ACHN (cell line): ENCODE measurements around the gene KRT9.
"Not testable (repeated sequence)": the region's sequence is repeated elsewhere in the genome, so short reads cannot be mapped to it uniquely, and the experiment has no call there.

Source experiments
- DNase-seq: peaks from one replicate; pipeline ENCODE4 v3.0.0-alpha.2; 2015
- in situ Hi-C: cut with HindIII; loops from 2 replicates; pipeline ENCODE4 v1.10.0; 2017; ENCODE audit warnings: low sequenced_read_pairs, low pct_ligation_motif_present, low pct_unique_long_range_greater_than_20kb

Gene KRT9

GRCh38 chr17:41571561-41572434 is at the start of gene KRT9:
KRT9 (minus strand) TSS chr17:41572059; CDS start chr17:41571992, 67 bp downstream.
- no peak for DNase-seq
- in situ Hi-C loops: no loop called here

GRCh38 chr17:41621435-41621817 is 49.6 kb upstream of the KRT9 start:
- in situ Hi-C loops, DNase-seq: not testable (repeated sequence)

- no peak for DNase-seq
- in situ Hi-C loops: no loop called here
These were observed 49.0 kb upstream of the KRT9 start for GRCh38 chr17:41620583-41621434.

GRCh38 chr17:41619927-41620582 is 48.2 kb upstream of the KRT9 start:
- DNase-seq, in situ Hi-C loops: not testable (repeated sequence)

- DNase-seq: no peak
- in situ Hi-C loops: no loop called here
These were observed 47.4 kb upstream of the KRT9 start for GRCh38 chr17:41619036-41619926.

GRCh38 chr17:41618341-41619035 is 46.6 kb upstream of the KRT9 start:
- no peak for DNase-seq
- in situ Hi-C loops: no loop called here

GRCh38 chr17:41617698-41618097 is 45.8 kb upstream of the KRT9 start:
- in situ Hi-C loops: no loop called here
- no peak for DNase-seq

- in situ Hi-C loops: no loop called here
- DNase-seq: no peak
These were observed 45.3 kb upstream of the KRT9 start for GRCh38 chr17:41617136-41617535.

- in situ Hi-C loops: not testable (repeated sequence)
These were observed 44.6 kb upstream of the KRT9 start for GRCh38 chr17:41616486-41616885.

GRCh38 chr17:41615454-41615853 is 43.6 kb upstream of the KRT9 start:
- in situ Hi-C loops: no loop called here
- DNase-seq: no peak

More at GRCh38 chr17:41616486-41616885, 44.6 kb upstream of the KRT9 start:
- DNase-seq: not testable (repeated sequence)

- in situ Hi-C loops: not testable (repeated sequence)
These were observed 42.9 kb upstream of the KRT9 start for GRCh38 chr17:41614767-41615166.

GRCh38 chr17:41614098-41614497 is 42.2 kb upstream of the KRT9 start:
- in situ Hi-C loops: no loop called here

More at GRCh38 chr17:41614767-41615166, 42.9 kb upstream of the KRT9 start:
- DNase-seq: not testable (repeated sequence)

GRCh38 chr17:41613277-41614082 is 41.6 kb upstream of the KRT9 start:
- no peak for DNase-seq
- in situ Hi-C loops: no loop called here

More at GRCh38 chr17:41614098-41614497, 42.2 kb upstream of the KRT9 start:
- no peak for DNase-seq

GRCh38 chr17:41612376-41613160 is 40.7 kb upstream of the KRT9 start, which contains the start of gene KRT16:
KRT16 (minus strand) TSS chr17:41612767; CDS start chr17:41612688, 79 bp downstream.
- not testable (repeated sequence) for DNase-seq

GRCh38 chr17:41610965-41611640 is 39.2 kb upstream of the KRT9 start:
- no peak for DNase-seq
- in situ Hi-C loops: no loop called here

More at GRCh38 chr17:41612376-41613160, 40.7 kb upstream of the KRT9 start, which contains the start of gene KRT16:
- in situ Hi-C loops: not testable (repeated sequence)
